H1 (cell line): ENCODE measurements around the gene GRIA4. TPM values are rescaled to one million over a fixed set of nuclear protein-coding genes. Genes with fewer than 3 reads are reported as not detected.

Source experiments
- CTCF ChIA-PET: fragments of 300-600 bp; sonication (Branson Sonifier 250); formaldehyde crosslinking; loops from one replicate; lab custom pipeline; 2021; ENCODE audit not compliant: partially characterized antibody; lab: Charles Lee
- POLR2A ChIA-PET: fragments of 300-600 bp; sonication (Branson Sonifier 250); formaldehyde crosslinking; loops from one replicate; lab custom pipeline; 2021; ENCODE audit warnings: inconsistent platforms; ENCODE audit not compliant: partially characterized antibody; lab: Charles Lee
- DNase-seq, 2 experiments: peaks; one replicate each; pipeline versions ENCODE4 v3.0.0 to v3.0.0-alpha.2; 2010 to 2022; ENCODE audit warnings: low spot score in 2 of 2, low read depth in 1 of 2, mixed read lengths in 1 of 2
- FAIRE-seq: peaks from 2 replicates; lab custom pipeline; 2011; peaks lifted over from hg19 to GRCh38; lab: Jason Lieb, UNC
- H2AFZ ChIP-seq: 2 replicates; pipeline ENCODE4 v1.8.1; 2012; ENCODE audit warnings: low read length, inconsistent platforms
- H2AK5ac ChIP-seq: 2 replicates; pipeline ENCODE4 v1.6.1; 2013; ENCODE audit warnings: low read depth, low read length
- H2BK120ac ChIP-seq: replicated peaks from 2 replicates; pipeline ENCODE3; 2013; ENCODE audit warnings: low read depth, low read length, inconsistent platforms
- H2BK12ac ChIP-seq: 2 replicates; pipeline ENCODE4 v1.6.1; 2013; ENCODE audit warnings: low read depth, low read length
- H2BK15ac ChIP-seq: 2 replicates; pipeline ENCODE4 v1.6.1; 2013; ENCODE audit warnings: low read length
- H2BK20ac ChIP-seq: 2 replicates; pipeline ENCODE4 v1.6.1; 2013; ENCODE audit warnings: low read length
- H2BK5ac ChIP-seq: 2 replicates; pipeline ENCODE4 v1.6.1; 2013; ENCODE audit warnings: low read depth, low read length
- H3K14ac ChIP-seq: 2 replicates; pipeline ENCODE4 v1.6.1; 2013; ENCODE audit warnings: inconsistent platforms; ENCODE audit not compliant: insufficient read length
- H3K18ac ChIP-seq: 2 replicates; pipeline ENCODE4 v1.6.1; 2013; ENCODE audit warnings: low read length; ENCODE audit errors: extremely low read depth
- H3K23ac ChIP-seq: 2 replicates; pipeline ENCODE4 v1.6.1; 2013; ENCODE audit warnings: inconsistent platforms; ENCODE audit not compliant: insufficient read length
- H3K23me2 ChIP-seq: 2 replicates; pipeline ENCODE4 v1.6.1; 2013; ENCODE audit warnings: low read depth, low read length
- H3K27ac ChIP-seq: 2 replicates; pipeline ENCODE4 v1.6.1; 2011; ENCODE audit warnings: low read depth, low read length, inconsistent platforms
- H3K27me3 ChIP-seq, 4 experiments: replicated peaks in 1 of 4; 1 replicate in 1 of 4; 2 replicates in 3 of 4; pipeline versions ENCODE4 v1.6.1 to v1.8.1; 2011 to 2013; ENCODE audit warnings: low read length in 3 of 4, mild to moderate bottlenecking in 3 of 4, inconsistent platforms in 2 of 4, mixed read lengths in 2 of 4, moderate library complexity in 1 of 4; ENCODE audit not compliant: control insufficient read depth in 3 of 4, insufficient read depth in 3 of 4; ENCODE audit errors: extremely low read depth in 1 of 4
- H3K36me3 ChIP-seq, 4 experiments: 2 replicates each; pipeline versions ENCODE4 v1.6.1 to v1.8.1; 2011 to 2013; ENCODE audit warnings: mild to moderate bottlenecking in 4 of 4, low read length in 3 of 4, moderate library complexity in 2 of 4, control low read depth in 1 of 4, inconsistent platforms in 1 of 4; ENCODE audit not compliant: insufficient read depth in 4 of 4, control insufficient read depth in 2 of 4
- H3K4ac ChIP-seq: replicated peaks from 2 replicates; pipeline ENCODE3; 2013; ENCODE audit warnings: low read length, low read depth, mixed read lengths, inconsistent platforms; ENCODE audit not compliant: insufficient read length
- H3K4me1 ChIP-seq, 4 experiments: replicated peaks in 1 of 4; 1 replicate in 1 of 4; 2 replicates in 3 of 4; pipeline versions ENCODE4 v1.6.1 to v1.8.1; 2011 to 2013; ENCODE audit warnings: low read length in 3 of 4, inconsistent platforms in 2 of 4, mixed read lengths in 1 of 4; ENCODE audit not compliant: insufficient read depth in 4 of 4, control insufficient read depth in 3 of 4
- H3K4me2 ChIP-seq, 2 experiments: 2 replicates each; pipeline versions ENCODE4 v1.6.1 to v1.8.1; 2011 to 2013; ENCODE audit warnings: low read depth in 2 of 2, low read length in 2 of 2, control low read depth in 1 of 2, inconsistent platforms in 1 of 2, mild to moderate bottlenecking in 1 of 2; ENCODE audit not compliant: insufficient read depth in 1 of 2
- H3K4me3 ChIP-seq, 4 experiments: fragments of 200-600, 300-600 bp in 1 of 4; sonication (generic), shearing (Covaris generic), sonication (Bioruptor Twin) in 1 of 4; 2 replicates each; pipeline versions ENCODE4 v1.5.1 to v1.8.1; 2011 to 2016; ENCODE audit warnings: low read length in 4 of 4, low read depth in 3 of 4, control low read depth in 2 of 4, inconsistent platforms in 2 of 4, mild to moderate bottlenecking in 2 of 4, mixed read lengths in 1 of 4, moderate library complexity in 1 of 4; ENCODE audit not compliant: insufficient read depth in 2 of 4; ENCODE audit errors: extremely low read depth in 1 of 4
- H3K56ac ChIP-seq: replicated peaks from 2 replicates; pipeline ENCODE3; 2013; ENCODE audit warnings: low read depth, mild to moderate bottlenecking, mixed read lengths, low read length, inconsistent platforms; ENCODE audit not compliant: insufficient read length
- H3K79me1 ChIP-seq: 2 replicates; pipeline ENCODE4 v1.6.1; 2013; ENCODE audit warnings: low read depth, low read length, control low read depth
- H3K79me2 ChIP-seq, 2 experiments: 2 replicates each; pipeline versions ENCODE4 v1.6.1 to v1.8.1; 2012 to 2013; ENCODE audit warnings: low read length in 2 of 2, mild to moderate bottlenecking in 2 of 2, inconsistent platforms in 1 of 2; ENCODE audit not compliant: insufficient read depth in 2 of 2, control insufficient read depth in 1 of 2
- H3K9ac ChIP-seq, 4 experiments: replicated peaks in 1 of 4; 1 replicate in 1 of 4; 2 replicates in 3 of 4; pipeline versions ENCODE4 v1.6.1 to v1.8.1; 2011 to 2013; ENCODE audit warnings: low read depth in 3 of 4, low read length in 3 of 4, control low read depth in 2 of 4, mild to moderate bottlenecking in 2 of 4, moderate library complexity in 2 of 4, inconsistent platforms in 1 of 4; ENCODE audit errors: extremely low read depth in 1 of 4
- H3K9me3 ChIP-seq, 2 experiments: 2 replicates each; pipeline versions ENCODE4 v1.6.1 to v1.8.1; 2012 to 2013; ENCODE audit warnings: mild to moderate bottlenecking in 2 of 2, moderate library complexity in 2 of 2, control low read depth in 1 of 2, inconsistent platforms in 1 of 2, low read depth in 1 of 2, low read length in 1 of 2, mixed read lengths in 1 of 2; ENCODE audit not compliant: insufficient read depth in 2 of 2
- H4K20me1 ChIP-seq, 2 experiments: replicated peaks in 1 of 2; 2 replicates each; pipeline versions ENCODE3 to v1.8.1; 2011 to 2013; ENCODE audit warnings: inconsistent platforms in 2 of 2, low read length in 2 of 2, mild to moderate bottlenecking in 1 of 2; ENCODE audit not compliant: insufficient read depth in 2 of 2, control insufficient read depth in 1 of 2
- H4K5ac ChIP-seq: 2 replicates; pipeline ENCODE4 v1.6.1; 2013; ENCODE audit warnings: low read length, low read depth, mixed read lengths, inconsistent platforms; ENCODE audit not compliant: insufficient read length
- H4K8ac ChIP-seq: 2 replicates; pipeline ENCODE4 v1.8.0; 2013; ENCODE audit warnings: mild to moderate bottlenecking, moderate library complexity, low read length, inconsistent platforms; ENCODE audit not compliant: insufficient read depth; ENCODE audit errors: extremely low read depth
- H4K91ac ChIP-seq: replicated peaks from 2 replicates; pipeline ENCODE3; 2013; ENCODE audit warnings: low read length, mixed read lengths, inconsistent platforms; ENCODE audit not compliant: insufficient read length
- EZH2 ChIP-seq: fragments of 200-600 bp; sonication (generic); IDR thresholded peaks from 2 replicates; pipeline ENCODE4 v1.7.1; 2012; ENCODE audit warnings: low read depth, mild to moderate bottlenecking, moderate library complexity, low read length, inconsistent platforms; ENCODE audit not compliant: severe bottlenecking
- MAX ChIP-seq: IDR thresholded peaks from 2 replicates; pipeline ENCODE4 v1.6.1; 2012; ENCODE audit warnings: inconsistent platforms
- WGBS, 2 experiments: shearing (Covaris generic) in 1 of 2; methylation state at CpG; one replicate each; pipeline versions ENCODE4 v1.1.6 to v1.1.7; 2013 to 2015; ENCODE audit warnings: low lambda C conversion rate in 2 of 2, mixed read lengths in 2 of 2, inconsistent platforms in 1 of 2, low coverage in 1 of 2, missing lambda C conversion rate in 1 of 2; ENCODE audit not compliant: insufficient replicate concordance in 2 of 2, insufficient coverage in 1 of 2, insufficient read length in 1 of 2; ENCODE audit errors: extremely low coverage in 1 of 2, missing lambda C conversion rate in 1 of 2; 5-methylcytosine and 5-hydroxymethylcytosine counted together
- polyA plus RNA-seq, 7 experiments: library from polyadenylated mRNA; depleted of rRNA in 3 of 7; stranded (reverse) in 5 of 7; unstranded in 2 of 7; fragments of >200 nt in 5 of 7; fragments of 200-250 nt in 2 of 7; gene quantifications; 1 replicate in 5 of 7; 2 replicates in 1 of 7; 4 replicates in 1 of 7; pipeline versions ENCODE4 v1.2.1 to v1.2.3, GENCODE V29; 2011 to 2013; ENCODE audit warnings: missing spikeins in 2 of 7, mixed read lengths in 2 of 7
- total RNA-seq: library from RNA; stranded (reverse); fragmentation: NEBNext Ultra II Directional; extraction: Animal tissue kit (Norgen Biotek cat#: 25700); gene quantifications from 2 replicates; pipeline ENCODE4 v1.2.1, GENCODE V29; 2021

GRIA4 gene
- total and polyA plus RNA-seq, 2 of the 8 experiments (the other 6 are each of a cell fraction or from before 2014, with no cell fraction given) = 12.5 to 21.8 TPM

GRCh38 chr11:105697291-105697690 lies 87.4 kb downstream of the GRIA4 start:
- H3K4me3 ChIP-seq = no peak overlapping the region
- no peak overlapping the region for H3K18ac ChIP-seq
- FAIRE-seq = no peak
- no peak overlapping the region for H2BK20ac ChIP-seq
- ChIA-PET CTCF (no interaction called here), POLR2A (no interaction called here)
- no peak overlapping the region for H3K4me2 ChIP-seq
- peaks cover 2% of the 10 kb centered on the region; the same call in 1 of the 2 replicates for H3K23me2 ChIP-seq
- H4K20me1 ChIP-seq = no peaks in the 10 kb centered on the region
- no peaks in the 10 kb centered on the region for H3K27me3 ChIP-seq
- no peak overlapping the region for H4K8ac ChIP-seq
- H2AFZ ChIP-seq = no peak overlapping the region
- no peak overlapping the region for H3K56ac ChIP-seq
- H2BK12ac ChIP-seq = no peak overlapping the region
- no peak overlapping the region for H2AK5ac ChIP-seq
- no peak overlapping the region for H2BK15ac ChIP-seq
- peaks cover 0 to 3% (median 0%) of the 10 kb centered on the region in 4 experiments; a peak in 2 of 7 replicates for H3K4me1 ChIP-seq
- H3K9ac ChIP-seq = no peak overlapping the region
- no peaks in the 10 kb centered on the region for H3K79me2 ChIP-seq
- TF ChIP-seq MAX (0 out of 2 replicates have a peak, but pooled peaks have one; percentile 14), EZH2 (no peak)
- H3K9me3 ChIP-seq = no peaks in the 10 kb centered on the region
- 48% methylated on average over 1 of the region's 1 CpG; no CpG with 5 or more reads in 1 of the 2 experiments for WGBS, 2 experiments
- H3K79me1 ChIP-seq = no peaks in the 10 kb centered on the region
- no peak overlapping the region for H3K4ac ChIP-seq
- no peak overlapping the region for H3K14ac ChIP-seq
- H3K27ac ChIP-seq = no peak overlapping the region
- no peak overlapping the region for H4K5ac ChIP-seq
- H4K91ac ChIP-seq = no peak overlapping the region
- no peak overlapping the region for H3K23ac ChIP-seq
- no peak overlapping the region for H2BK5ac ChIP-seq
- H3K36me3 ChIP-seq = no peaks in the 10 kb centered on the region
- DNase-seq = no peak
- no peak overlapping the region for H2BK120ac ChIP-seq
